Measurements from ENCODE around the gene ANGEL2.
"Not testable (repeated sequence)": the region's sequence is repeated elsewhere in the genome, so short reads cannot be mapped to it uniquely, and the experiment has no call there.

ANGEL2 gene

DNA sequence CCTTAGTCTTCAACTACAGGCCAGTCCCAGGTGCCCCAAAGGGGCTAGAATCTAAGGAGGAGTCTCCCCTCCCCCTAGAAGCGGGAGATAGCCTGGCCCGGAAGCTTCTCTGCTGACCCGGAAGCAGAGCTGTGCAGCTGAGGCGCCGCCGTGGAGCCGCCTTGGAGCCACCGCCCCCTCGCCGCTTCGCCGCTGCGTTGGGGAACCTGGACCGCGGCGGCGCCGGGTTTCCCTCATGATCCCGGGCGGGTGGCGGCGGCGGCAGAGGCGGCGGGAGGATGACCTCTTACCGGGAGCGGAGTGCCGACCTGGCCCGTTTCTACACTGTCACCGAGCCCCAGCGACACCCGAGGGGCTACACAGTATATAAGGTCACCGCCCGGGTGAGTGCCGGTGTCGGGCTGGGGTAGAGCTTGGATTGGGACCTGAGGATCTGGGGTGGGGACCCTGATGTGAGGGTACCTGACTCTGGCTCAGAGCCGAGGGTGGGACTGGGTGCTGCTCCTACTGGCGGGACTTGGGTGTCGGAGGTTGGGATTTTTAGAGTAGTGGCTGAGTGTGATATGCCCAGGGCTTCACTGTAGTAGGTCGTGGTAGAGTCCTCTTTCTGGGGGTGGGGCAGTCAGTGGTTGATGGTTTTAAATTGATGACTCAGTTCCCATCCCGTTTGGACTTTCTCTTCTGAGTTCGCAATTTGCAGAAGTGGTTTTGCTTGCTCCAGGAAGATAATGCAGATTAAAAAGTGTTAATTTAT is 35.6 kb upstream of the ANGEL2 start, which contains the start of gene RPS6KC1:
Gene RPS6KC1 (plus strand): TSS at position 115 of the 754 bp plus-strand sequence. CDS start 164 bp downstream, at position 279.
- H3K9me3 ChIP-seq (ENCODE audit: control insufficient read depth in 1 of 2, low read length in 2 of 2) = no peaks in the 10 kb centered on the region
- peaks cover 4 to 17% of the 10 kb centered on the region in 2 donors for H3K4me1 ChIP-seq (ENCODE audit: control insufficient read depth in 1 of 2, insufficient read depth in 2 of 2, low read length in 2 of 2)
- no peaks in the 10 kb centered on the region for H3K36me3 ChIP-seq (ENCODE audit: control insufficient read depth in 1 of 2, insufficient read depth in 2 of 2, low read length in 2 of 2)
- H3K27me3 ChIP-seq (ENCODE audit: low read depth, low read length) = no peaks in the 10 kb centered on the region
- peak within 1 kb of the TSS; percentile 89 to 96 for H3K4me3 ChIP-seq (ENCODE audit: low read depth in 1 of 2, low read length in 2 of 2)
- peak within 1 kb of the TSS; percentile 80 for H3K27ac ChIP-seq (ENCODE audit: low read length)

GRCh38 chr1:213050745-213051126 is 35.1 kb upstream of the ANGEL2 start:
- H3K9me3 ChIP-seq (ENCODE audit: control insufficient read depth in 1 of 2, low read length in 2 of 2) = no peaks in the 10 kb centered on the region
- H3K4me3 ChIP-seq (ENCODE audit: low read depth in 1 of 2, low read length in 2 of 2) = peak overlapping the region; percentile 89 to 96
- H3K27ac ChIP-seq (ENCODE audit: low read length) = peak overlapping the region; percentile 80
- H3K4me1 ChIP-seq (ENCODE audit: control insufficient read depth in 1 of 2, insufficient read depth in 2 of 2, low read length in 2 of 2) = peaks cover 4 to 17% of the 10 kb centered on the region in 2 donors
- no peaks in the 10 kb centered on the region for H3K27me3 ChIP-seq (ENCODE audit: low read depth, low read length)
- no peaks in the 10 kb centered on the region for H3K36me3 ChIP-seq (ENCODE audit: control insufficient read depth in 1 of 2, insufficient read depth in 2 of 2, low read length in 2 of 2)

GRCh38 chr1:213049232-213049631 is 33.6 kb upstream of the ANGEL2 start:
- no peaks in the 10 kb centered on the region for H3K36me3 ChIP-seq (ENCODE audit: control insufficient read depth in 1 of 2, insufficient read depth in 2 of 2, low read length in 2 of 2)
- no peak overlapping the region for H3K4me3 ChIP-seq (ENCODE audit: low read depth in 1 of 2, low read length in 2 of 2)
- no peaks in the 10 kb centered on the region for H3K27me3 ChIP-seq (ENCODE audit: low read depth, low read length)
- H3K27ac ChIP-seq (ENCODE audit: low read length) = no peak overlapping the region
- H3K4me1 ChIP-seq (ENCODE audit: control insufficient read depth in 1 of 2, insufficient read depth in 2 of 2, low read length in 2 of 2) = peaks cover 4 to 17% of the 10 kb centered on the region in 2 donors
- H3K9me3 ChIP-seq (ENCODE audit: control insufficient read depth in 1 of 2, low read length in 2 of 2) = no peaks in the 10 kb centered on the region

DNA sequence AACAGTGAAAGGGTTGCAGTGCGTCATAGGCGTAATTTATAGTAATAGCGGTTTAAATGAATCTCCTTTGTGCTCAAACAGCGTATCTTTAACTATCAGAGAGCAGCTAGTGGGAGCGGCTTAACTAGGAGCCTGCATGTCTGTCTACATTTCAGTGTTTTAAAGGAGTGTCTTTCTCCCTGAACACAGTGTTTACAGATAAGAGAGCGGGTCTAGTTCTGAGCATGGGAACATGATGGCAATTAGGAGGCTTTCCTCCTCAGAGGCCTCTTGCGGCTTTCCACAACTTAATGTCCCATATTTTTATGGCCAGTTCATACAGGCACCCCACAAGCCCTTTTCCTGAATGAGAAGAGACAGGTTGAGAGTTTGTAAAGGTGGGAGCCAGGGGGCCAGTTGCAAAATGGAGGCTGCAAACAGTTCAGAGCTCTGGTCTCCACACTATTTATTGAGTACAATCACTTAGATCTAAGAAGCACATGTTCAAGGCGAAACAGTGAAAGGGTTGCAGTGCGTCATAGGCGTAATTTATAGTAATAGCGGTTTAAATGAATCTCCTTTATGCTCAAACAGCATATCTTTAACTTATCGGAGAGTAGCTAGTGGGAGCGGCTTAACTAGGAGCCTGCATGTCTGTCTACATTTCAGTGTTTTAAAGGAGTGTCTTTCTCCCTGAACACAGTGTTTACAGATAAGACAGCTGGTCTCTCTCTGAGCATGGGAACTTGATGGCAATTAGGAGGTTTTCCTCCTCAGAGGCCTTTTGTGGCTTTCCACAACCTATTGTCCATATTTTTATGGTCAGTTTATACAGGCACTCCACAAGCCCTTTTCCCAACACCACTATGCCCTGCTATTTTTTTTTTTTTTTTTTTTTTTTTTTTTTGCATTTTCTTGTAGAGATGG is 29.9 kb upstream of the ANGEL2 start:
- H3K9me3 ChIP-seq (ENCODE audit: control insufficient read depth in 1 of 2, low read length in 2 of 2); H3K27ac ChIP-seq (ENCODE audit: low read length); H3K36me3 ChIP-seq (ENCODE audit: control insufficient read depth in 1 of 2, insufficient read depth in 2 of 2, low read length in 2 of 2); H3K4me1 ChIP-seq (ENCODE audit: control insufficient read depth in 1 of 2, insufficient read depth in 2 of 2, low read length in 2 of 2); H3K27me3 ChIP-seq (ENCODE audit: low read depth, low read length); H3K4me3 ChIP-seq (ENCODE audit: low read depth in 1 of 2, low read length in 2 of 2): not testable (repeated sequence)

DNA sequence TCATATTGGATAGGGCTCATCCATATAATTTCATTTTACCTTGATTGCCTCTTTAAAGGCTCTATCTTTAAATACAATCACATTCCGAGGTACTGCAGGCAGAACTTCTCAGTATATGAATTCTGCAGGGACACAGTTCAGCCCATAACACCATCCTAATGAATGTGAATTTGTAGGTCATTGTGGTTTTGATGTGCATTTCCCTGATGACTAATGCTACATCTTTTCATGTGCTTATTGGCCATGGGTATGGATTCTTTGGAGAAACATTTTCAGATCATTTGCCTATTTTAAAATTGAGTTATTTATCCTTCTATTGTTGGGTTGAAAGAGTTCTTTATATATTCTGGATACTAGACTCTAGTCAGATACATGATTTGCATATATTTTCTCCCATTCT is 25.8 kb upstream of the ANGEL2 start:
- H3K27ac ChIP-seq (ENCODE audit: low read length) = no peak overlapping the region
- H3K27me3 ChIP-seq (ENCODE audit: low read depth, low read length) = no peaks in the 10 kb centered on the region
- H3K36me3 ChIP-seq (ENCODE audit: control insufficient read depth in 1 of 2, insufficient read depth in 2 of 2, low read length in 2 of 2) = no peaks in the 10 kb centered on the region

DNA sequence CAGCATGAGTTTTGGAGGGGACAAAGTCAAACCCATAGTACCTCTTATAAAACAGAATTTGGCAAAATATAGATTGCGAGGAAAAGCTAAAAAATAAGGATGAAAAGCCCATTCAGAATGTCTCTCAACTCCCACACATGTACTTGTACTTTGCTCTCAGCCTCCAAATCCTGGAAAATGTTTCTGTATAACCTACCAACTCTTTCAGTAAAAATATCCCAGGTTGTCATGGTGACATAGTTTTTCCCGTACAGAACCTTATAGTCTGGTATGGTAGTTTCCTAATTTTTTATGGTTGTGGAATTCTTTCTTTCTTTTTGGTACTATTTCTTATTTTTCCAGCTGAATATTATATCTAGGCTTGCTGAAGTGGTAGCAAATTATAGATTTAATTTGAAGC is 19.9 kb upstream of the ANGEL2 start:
- Histone ChIP-seq H3K36me3 (ENCODE audit: control insufficient read depth in 1 of 2, insufficient read depth in 2 of 2, low read length in 2 of 2) (no peaks in the 10 kb centered on the region), H3K4me1 (ENCODE audit: control insufficient read depth in 1 of 2, insufficient read depth in 2 of 2, low read length in 2 of 2) (no peaks in the 10 kb centered on the region), H3K27ac (ENCODE audit: low read length) (no peak overlapping the region), H3K9me3 (ENCODE audit: control insufficient read depth in 1 of 2, low read length in 2 of 2) (no peaks in the 10 kb centered on the region), H3K27me3 (ENCODE audit: low read depth, low read length) (no peaks in the 10 kb centered on the region), H3K4me3 (ENCODE audit: low read depth in 1 of 2, low read length in 2 of 2) (no peak overlapping the region)

More for the DNA sequence above, 25.8 kb upstream of the ANGEL2 start:
- H3K4me1 ChIP-seq (ENCODE audit: control insufficient read depth in 1 of 2, insufficient read depth in 2 of 2, low read length in 2 of 2) = no peaks in the 10 kb centered on the region
- no peak overlapping the region for H3K4me3 ChIP-seq (ENCODE audit: low read depth in 1 of 2, low read length in 2 of 2)
- H3K9me3 ChIP-seq (ENCODE audit: control insufficient read depth in 1 of 2, low read length in 2 of 2) = no peaks in the 10 kb centered on the region

DNA sequence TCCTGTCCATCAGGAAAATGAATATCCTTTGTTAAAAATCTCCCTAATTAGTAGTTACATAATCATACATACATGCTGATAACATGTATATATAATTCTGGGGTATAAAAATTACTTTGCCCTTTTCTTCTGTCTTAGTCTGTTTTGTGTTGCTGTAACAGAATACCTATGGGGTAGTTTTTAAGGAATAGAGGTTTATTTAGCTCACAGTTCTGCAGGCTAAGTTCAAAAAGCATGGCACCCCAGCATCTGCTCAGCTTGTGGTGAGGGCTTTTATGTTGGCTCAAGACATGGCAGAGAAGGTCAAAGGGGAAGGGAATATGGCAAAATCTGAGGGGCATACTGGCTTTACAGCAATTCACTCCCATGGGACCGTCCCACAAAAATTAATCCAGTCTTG is 19.0 kb upstream of the ANGEL2 start:
- Histone ChIP-seq H3K27ac (ENCODE audit: low read length) (no peak overlapping the region), H3K9me3 (ENCODE audit: control insufficient read depth in 1 of 2, low read length in 2 of 2) (no peaks in the 10 kb centered on the region), H3K36me3 (ENCODE audit: control insufficient read depth in 1 of 2, insufficient read depth in 2 of 2, low read length in 2 of 2) (no peaks in the 10 kb centered on the region), H3K27me3 (ENCODE audit: low read depth, low read length) (no peaks in the 10 kb centered on the region), H3K4me3 (ENCODE audit: low read depth in 1 of 2, low read length in 2 of 2) (no peak overlapping the region), H3K4me1 (ENCODE audit: control insufficient read depth in 1 of 2, insufficient read depth in 2 of 2, low read length in 2 of 2) (no peaks in the 10 kb centered on the region)

DNA sequence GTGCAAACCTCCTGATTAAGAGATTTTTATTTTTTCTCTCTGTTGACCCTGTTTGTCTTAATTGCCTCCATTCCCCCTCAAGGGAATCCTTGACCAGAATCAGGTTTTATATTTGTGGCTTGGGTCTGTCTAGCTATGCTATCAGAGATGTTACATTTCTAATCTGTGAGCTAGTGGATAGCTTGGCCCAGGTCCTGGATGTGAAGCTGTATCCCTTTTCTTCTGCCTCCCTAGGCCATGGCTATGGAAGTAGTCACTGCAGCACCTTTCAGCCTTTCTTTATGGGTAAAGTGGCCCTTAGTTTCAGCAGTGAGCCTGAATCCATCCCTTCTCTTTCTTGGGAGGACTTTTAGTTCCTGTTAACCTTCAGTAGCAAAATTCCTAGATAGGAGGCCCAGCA is 17.0 kb upstream of the ANGEL2 start:
- H3K4me3 ChIP-seq (ENCODE audit: low read depth in 1 of 2, low read length in 2 of 2) = no peak overlapping the region
- H3K9me3 ChIP-seq (ENCODE audit: control insufficient read depth in 1 of 2, low read length in 2 of 2) = no peaks in the 10 kb centered on the region
- no peak overlapping the region for H3K27ac ChIP-seq (ENCODE audit: low read length)
- H3K4me1 ChIP-seq (ENCODE audit: control insufficient read depth in 1 of 2, insufficient read depth in 2 of 2, low read length in 2 of 2) = no peaks in the 10 kb centered on the region
- no peaks in the 10 kb centered on the region for H3K36me3 ChIP-seq (ENCODE audit: control insufficient read depth in 1 of 2, insufficient read depth in 2 of 2, low read length in 2 of 2)
- H3K27me3 ChIP-seq (ENCODE audit: low read depth, low read length) = no peaks in the 10 kb centered on the region

DNA sequence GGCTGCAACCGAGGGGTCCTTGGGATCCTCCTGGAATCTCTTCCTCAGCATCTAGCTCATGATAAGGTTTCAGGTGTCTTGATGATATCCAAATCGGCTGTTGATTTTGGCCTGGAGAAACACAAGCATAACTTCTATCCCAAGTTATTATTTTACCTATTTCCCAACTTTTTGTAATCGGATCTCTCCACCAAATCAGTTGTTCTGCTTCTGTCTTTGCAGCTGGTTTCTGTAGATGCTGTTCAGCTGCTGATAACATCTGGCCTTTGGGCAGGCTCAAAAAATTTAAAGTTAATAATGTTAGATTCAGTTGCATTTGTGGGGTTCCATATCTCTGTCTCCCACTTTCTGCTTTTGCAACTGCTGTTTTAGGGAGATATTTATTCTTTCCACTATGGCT is 11.4 kb upstream of the ANGEL2 start:
- not testable (repeated sequence) for H3K9me3 ChIP-seq (ENCODE audit: control insufficient read depth in 1 of 2, low read length in 2 of 2); H3K27me3 ChIP-seq (ENCODE audit: low read depth, low read length); H3K36me3 ChIP-seq (ENCODE audit: control insufficient read depth in 1 of 2, insufficient read depth in 2 of 2, low read length in 2 of 2)

GRCh38 chr1:213020016-213020415 is 4.3 kb upstream of the ANGEL2 start:
- H3K36me3 ChIP-seq (ENCODE audit: control insufficient read depth in 1 of 2, insufficient read depth in 2 of 2, low read length in 2 of 2) = no peaks in the 10 kb centered on the region
- H3K9me3 ChIP-seq (ENCODE audit: control insufficient read depth in 1 of 2, low read length in 2 of 2) = no peaks in the 10 kb centered on the region
- no peaks in the 10 kb centered on the region for H3K27me3 ChIP-seq (ENCODE audit: low read depth, low read length)
- H3K27ac ChIP-seq (ENCODE audit: low read length) = no peak overlapping the region
- no peak overlapping the region for H3K4me3 ChIP-seq (ENCODE audit: low read depth in 1 of 2, low read length in 2 of 2)
- H3K4me1 ChIP-seq (ENCODE audit: control insufficient read depth in 1 of 2, insufficient read depth in 2 of 2, low read length in 2 of 2) = no peaks in the 10 kb centered on the region

More for the DNA sequence above, 11.4 kb upstream of the ANGEL2 start:
- not testable (repeated sequence) for H3K4me1 ChIP-seq (ENCODE audit: control insufficient read depth in 1 of 2, insufficient read depth in 2 of 2, low read length in 2 of 2); H3K4me3 ChIP-seq (ENCODE audit: low read depth in 1 of 2, low read length in 2 of 2); H3K27ac ChIP-seq (ENCODE audit: low read length)

DNA sequence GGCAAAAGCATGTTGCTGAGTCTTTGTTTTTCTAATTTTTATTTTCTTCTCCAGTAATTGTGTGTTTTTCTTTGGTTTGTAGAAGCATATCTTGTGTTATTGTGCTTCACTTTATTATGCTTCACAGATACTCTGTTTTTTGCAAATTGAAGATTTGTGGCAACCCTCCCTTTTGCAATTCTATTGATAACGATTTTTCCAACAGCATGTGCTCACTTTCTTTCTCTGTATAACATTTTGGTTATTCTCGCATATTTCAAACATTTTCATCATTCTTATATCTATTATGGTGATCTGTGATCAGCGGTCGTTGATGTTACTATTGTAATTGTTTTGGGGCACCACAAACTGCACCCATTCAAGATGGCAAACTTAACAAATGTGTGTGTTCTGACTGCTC is 3.8 kb upstream of the ANGEL2 start:
- Histone ChIP-seq H3K9me3 (ENCODE audit: control insufficient read depth in 1 of 2, low read length in 2 of 2) (no peaks in the 10 kb centered on the region), H3K4me1 (ENCODE audit: control insufficient read depth in 1 of 2, insufficient read depth in 2 of 2, low read length in 2 of 2) (peaks cover 3 to 4% of the 10 kb centered on the region in 2 donors), H3K27me3 (ENCODE audit: low read depth, low read length) (no peaks in the 10 kb centered on the region), H3K4me3 (ENCODE audit: low read depth in 1 of 2, low read length in 2 of 2) (no peak overlapping the region), H3K27ac (ENCODE audit: low read length) (no peak overlapping the region), H3K36me3 (ENCODE audit: control insufficient read depth in 1 of 2, insufficient read depth in 2 of 2, low read length in 2 of 2) (no peaks in the 10 kb centered on the region)

Measured in muscle layer of duodenum (tissue), 2 donors.